HUES64 (cell line): ENCODE results near the gene MAP3K6.
A peak's percentile ranks its signal among the peaks of the same experiment; 100 is the strongest.
"Not testable (repeated sequence)": the region's sequence is repeated elsewhere in the genome, so short reads cannot be mapped to it uniquely, and the experiment has no call there.

ENCODE experiments used
- H3K27ac ChIP-seq: 2 replicates; pipeline ENCODE4 v1.7.0; 2013; ENCODE audit warnings: low read depth, low read length, inconsistent platforms
- H3K27me3 ChIP-seq: 2 replicates; pipeline ENCODE4 v1.6.1; 2013; ENCODE audit warnings: mild to moderate bottlenecking, low read length; ENCODE audit not compliant: insufficient read depth
- H3K36me3 ChIP-seq: 2 replicates; pipeline ENCODE4 v1.6.1; 2013; ENCODE audit warnings: mild to moderate bottlenecking, low read length; ENCODE audit not compliant: insufficient read depth
- H3K4me1 ChIP-seq: 2 replicates; pipeline ENCODE4 v1.6.1; 2013; ENCODE audit warnings: mild to moderate bottlenecking, low read length, moderate library complexity; ENCODE audit not compliant: insufficient read depth
- H3K4me3 ChIP-seq: 2 replicates; pipeline ENCODE4 v1.5.1; 2013; ENCODE audit warnings: mild to moderate bottlenecking, low read length, moderate library complexity
- H3K9ac ChIP-seq: 2 replicates; pipeline ENCODE4 v1.6.1; 2013; ENCODE audit warnings: mild to moderate bottlenecking, low read depth, low read length
- H3K9me3 ChIP-seq: 2 replicates; pipeline ENCODE4 v1.6.1; 2013; ENCODE audit warnings: low read depth, low read length; ENCODE audit not compliant: insufficient read depth
- WGBS: fragments of 150-250, 120-280 bp; methylation state at CpG from one replicate; pipeline ENCODE4 v1.1.7; 2013; ENCODE audit warnings: missing lambda C conversion rate; 5-methylcytosine and 5-hydroxymethylcytosine counted together

Gene MAP3K6

GRCh38 chr1:27395441-27396195, 28.9 kb upstream of the MAP3K6 start:
- Histone ChIP-seq H3K27ac (no peak overlapping the region), H3K4me1 (peaks cover 13% of the 10 kb centered on the region), H3K9me3 (no peaks in the 10 kb centered on the region), H3K9ac (no peak overlapping the region), H3K36me3 (no peaks in the 10 kb centered on the region), H3K27me3 (no peaks in the 10 kb centered on the region), H3K4me3 (no peak overlapping the region)
- 12% methylated on average over 8 of the region's 10 CpGs for WGBS

GRCh38 chr1:27394925-27395324, 28.2 kb upstream of the MAP3K6 start:
- Histone ChIP-seq H3K27ac (no peak overlapping the region), H3K9ac (no peak overlapping the region), H3K4me3 (no peak overlapping the region), H3K9me3 (no peaks in the 10 kb centered on the region), H3K36me3 (no peaks in the 10 kb centered on the region), H3K27me3 (no peaks in the 10 kb centered on the region), H3K4me1 (peaks cover 13% of the 10 kb centered on the region)
- 89% methylated on average over 1 of the region's 1 CpG for WGBS

GRCh38 chr1:27394282-27394658, 27.5 kb upstream of the MAP3K6 start:
- no peaks in the 10 kb centered on the region for H3K9me3 ChIP-seq
- WGBS = 95% methylated on average over 9 of the region's 9 CpGs
- no peak overlapping the region for H3K4me3 ChIP-seq
- no peak overlapping the region for H3K9ac ChIP-seq
- H3K27ac ChIP-seq = no peak overlapping the region
- no peaks in the 10 kb centered on the region for H3K27me3 ChIP-seq
- H3K4me1 ChIP-seq = peaks cover 13% of the 10 kb centered on the region
- H3K36me3 ChIP-seq = no peaks in the 10 kb centered on the region

- Histone ChIP-seq H3K4me1 (peaks cover 9% of the 10 kb centered on the region), H3K9me3 (no peaks in the 10 kb centered on the region), H3K9ac (no peak overlapping the region), H3K4me3 (peak overlapping the region; percentile 84), H3K27ac (no peak overlapping the region), H3K27me3 (no peaks in the 10 kb centered on the region), H3K36me3 (no peaks in the 10 kb centered on the region)
- WGBS = 95% methylated on average over 18 of the region's 18 CpGs
Measured at GRCh38 chr1:27393641-27394281, 27.0 kb upstream of the MAP3K6 start.

GRCh38 chr1:27392778-27393635, 26.2 kb upstream of the MAP3K6 start:
- Histone ChIP-seq H3K36me3 (no peaks in the 10 kb centered on the region), H3K9me3 (no peaks in the 10 kb centered on the region), H3K27me3 (no peaks in the 10 kb centered on the region), H3K9ac (peak overlapping the region; percentile 89), H3K27ac (peak overlapping the region; percentile 73; the same call in 1 of the 2 replicates), H3K4me3 (peak overlapping the region; percentile 84), H3K4me1 (peaks cover 3% of the 10 kb centered on the region)
- WGBS = 17% methylated on average over 30 of the region's 30 CpGs

- Histone ChIP-seq H3K27me3 (no peaks in the 10 kb centered on the region), H3K9me3 (no peaks in the 10 kb centered on the region), H3K4me1 (no peaks in the 10 kb centered on the region; the same call in 1 of the 2 replicates), H3K36me3 (no peaks in the 10 kb centered on the region), H3K27ac (peak within 1 kb of the TSS; percentile 73; the same call in 1 of the 2 replicates), H3K9ac (peak within 1 kb of the TSS; percentile 89), H3K4me3 (peak within 1 kb of the TSS; percentile 84)
- 4% methylated on average over 69 of the region's 69 CpGs for WGBS
Measured at GRCh38 chr1:27392096-27392777, 25.5 kb upstream of the MAP3K6 start, which contains the start of gene GPR3. TSS of gene GPR3 (plus strand) at chr1:27392622. CDS start at chr1:27393799, 1,177 bp downstream.

- H3K4me1 ChIP-seq = no peaks in the 10 kb centered on the region; the same call in 1 of the 2 replicates
- H3K9ac ChIP-seq = no peak overlapping the region
- H3K27ac ChIP-seq = no peak overlapping the region
Measured at GRCh38 chr1:27391511-27392095, 24.8 kb upstream of the MAP3K6 start.

GRCh38 chr1:27388337-27389005, 21.7 kb upstream of the MAP3K6 start:
- Histone ChIP-seq H3K27me3 (no peaks in the 10 kb centered on the region), H3K9ac (no peak overlapping the region), H3K27ac (no peak overlapping the region), H3K36me3 (no peaks in the 10 kb centered on the region), H3K4me3 (no peak overlapping the region), H3K9me3 (no peaks in the 10 kb centered on the region), H3K4me1 (no peaks in the 10 kb centered on the region; the same call in 1 of the 2 replicates)
- 41% methylated on average over 5 of the region's 5 CpGs for WGBS

More at GRCh38 chr1:27391511-27392095, 24.8 kb upstream of the MAP3K6 start:
- Histone ChIP-seq H3K4me3 (peak overlapping the region; percentile 84), H3K9me3 (no peaks in the 10 kb centered on the region), H3K27me3 (no peaks in the 10 kb centered on the region), H3K36me3 (no peaks in the 10 kb centered on the region)
- WGBS = 43% methylated on average over 13 of the region's 13 CpGs

GRCh38 chr1:27384797-27385196, 18.0 kb upstream of the MAP3K6 start:
- not testable (repeated sequence) for H3K9ac ChIP-seq, H3K9me3 ChIP-seq, H3K4me3 ChIP-seq, H3K36me3 ChIP-seq, H3K4me1 ChIP-seq, H3K27ac ChIP-seq
- H3K27me3 ChIP-seq = peaks cover 15% of the 10 kb centered on the region
- WGBS = 100% methylated on average over 2 of the region's 3 CpGs

GRCh38 chr1:27383661-27384060, 16.9 kb upstream of the MAP3K6 start:
- Histone ChIP-seq H3K9me3 (no peaks in the 10 kb centered on the region), H3K27ac (no peak overlapping the region), H3K9ac (no peak overlapping the region), H3K4me3 (no peak overlapping the region), H3K4me1 (no peaks in the 10 kb centered on the region), H3K36me3 (no peaks in the 10 kb centered on the region), H3K27me3 (peaks cover 15% of the 10 kb centered on the region)
- 87% methylated on average over 13 of the region's 13 CpGs for WGBS
